Stomach (tissue), 4 donors: ENCODE data around the gene TBRG4.

Source experiments
- EP300 ChIP-seq: sonication (generic); formaldehyde crosslinking; IDR thresholded peaks from one replicate; pipeline ENCODE4 v1.6.1; 2017; ENCODE audit warnings: antibody characterized with exemption
- POLR2A ChIP-seq, 4 donors: fragments of 450-650 bp; IDR thresholded peaks; one replicate each; pipeline ENCODE4 v1.6.1; 2016; ENCODE audit warnings: antibody characterized with exemption in 4 of 4, control low read depth in 2 of 4, mild to moderate bottlenecking in 1 of 4, moderate library complexity in 1 of 4
- POLR2AphosphoS5 ChIP-seq, 3 donors: sonication (generic); formaldehyde crosslinking; IDR thresholded peaks; one replicate each; pipeline ENCODE4 v1.6.1; 2016; ENCODE audit warnings: antibody characterized with exemption in 3 of 3
- TF ChIP-seq, protein P1 (sequence below), 7 experiments: fragments of 450-650 bp in 4 of 7; fragments of 200-600 bp in 3 of 7; sonication (generic) in 3 of 7; IDR thresholded peaks; one replicate each; pipeline ENCODE4 v1.5.1; 2016 to 2019; ENCODE audit warnings: antibody characterized with exemption in 7 of 7, control low read depth in 2 of 7, mild to moderate bottlenecking in 1 of 7

DNA sequence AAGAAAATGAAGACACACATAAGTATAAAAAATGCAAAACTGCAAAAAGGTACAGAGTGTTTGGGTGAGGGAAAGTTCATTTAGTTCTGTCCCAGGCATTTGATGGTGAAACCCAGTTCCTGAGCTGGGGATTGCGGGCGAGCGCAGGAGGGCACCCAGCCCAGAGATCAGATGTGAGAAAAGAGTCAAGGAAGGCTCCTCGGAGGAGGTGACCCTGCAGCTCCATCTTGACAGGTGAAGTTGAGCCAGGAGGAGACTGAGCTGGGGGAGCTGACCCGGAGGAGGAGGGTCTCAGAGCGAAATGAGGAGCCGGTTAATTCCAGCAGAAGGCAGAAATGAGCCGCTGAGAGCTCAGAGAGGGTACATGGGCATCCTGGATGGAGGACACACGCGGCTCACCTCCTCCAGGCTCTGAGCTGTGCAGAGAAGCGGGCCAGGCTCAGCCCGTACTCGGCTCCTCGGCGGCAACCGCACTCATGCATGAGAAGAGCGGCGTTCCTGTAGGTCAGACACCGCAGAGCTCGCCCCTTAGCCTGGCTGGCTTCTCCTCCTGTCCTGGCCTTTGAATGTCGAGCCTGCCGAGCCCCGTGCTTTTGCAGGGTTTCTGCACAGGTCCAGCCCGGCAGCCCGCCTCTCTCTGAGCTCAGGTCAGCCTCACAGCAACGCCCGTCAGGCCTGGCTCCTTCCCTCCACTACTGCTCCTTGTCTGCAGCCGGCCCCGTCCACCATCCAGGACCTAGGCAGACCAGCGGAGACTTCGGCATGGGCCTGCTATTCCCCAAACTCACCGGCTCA lies 36.6 kb upstream of the TBRG4 start:
- TF ChIP-seq, protein P1, sequence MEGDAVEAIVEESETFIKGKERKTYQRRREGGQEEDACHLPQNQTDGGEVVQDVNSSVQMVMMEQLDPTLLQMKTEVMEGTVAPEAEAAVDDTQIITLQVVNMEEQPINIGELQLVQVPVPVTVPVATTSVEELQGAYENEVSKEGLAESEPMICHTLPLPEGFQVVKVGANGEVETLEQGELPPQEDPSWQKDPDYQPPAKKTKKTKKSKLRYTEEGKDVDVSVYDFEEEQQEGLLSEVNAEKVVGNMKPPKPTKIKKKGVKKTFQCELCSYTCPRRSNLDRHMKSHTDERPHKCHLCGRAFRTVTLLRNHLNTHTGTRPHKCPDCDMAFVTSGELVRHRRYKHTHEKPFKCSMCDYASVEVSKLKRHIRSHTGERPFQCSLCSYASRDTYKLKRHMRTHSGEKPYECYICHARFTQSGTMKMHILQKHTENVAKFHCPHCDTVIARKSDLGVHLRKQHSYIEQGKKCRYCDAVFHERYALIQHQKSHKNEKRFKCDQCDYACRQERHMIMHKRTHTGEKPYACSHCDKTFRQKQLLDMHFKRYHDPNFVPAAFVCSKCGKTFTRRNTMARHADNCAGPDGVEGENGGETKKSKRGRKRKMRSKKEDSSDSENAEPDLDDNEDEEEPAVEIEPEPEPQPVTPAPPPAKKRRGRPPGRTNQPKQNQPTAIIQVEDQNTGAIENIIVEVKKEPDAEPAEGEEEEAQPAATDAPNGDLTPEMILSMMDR (IDR thresholded peaks at IDR 0.05), result no peak
- no peak for TF ChIP-seq POLR2A (IDR thresholded peaks at IDR 0.05)
- no peak for TF ChIP-seq EP300
- TF ChIP-seq POLR2AphosphoS5 (IDR thresholded peaks at IDR 0.05), result no peak
